Loucy (cell line): ENCODE measurements around the gene ZBTB24.
"Not testable (repeated sequence)": the region's sequence is repeated elsewhere in the genome, so short reads cannot be mapped to it uniquely, and the experiment has no call there.

ENCODE experiments used
- H2AFZ ChIP-seq: fragments of 200-600 bp; sonication (generic); 2 replicates; pipeline ENCODE4 v1.6.0; 2016; ENCODE audit warnings: antibody characterized with exemption, mild to moderate bottlenecking, low read length, moderate library complexity
- H3F3A ChIP-seq: fragments of 200-600 bp; 2 replicates; pipeline ENCODE4 v1.6.0; 2016; ENCODE audit warnings: antibody characterized with exemption, low read depth, mild to moderate bottlenecking
- H3K27me3 ChIP-seq: fragments of 200-600 bp; sonication (generic); 2 replicates; pipeline ENCODE4 v1.6.1; 2014; ENCODE audit warnings: low read length, mild to moderate bottlenecking; ENCODE audit not compliant: insufficient read depth, poor library complexity, severe bottlenecking
- H3K36me3 ChIP-seq: fragments of 200-600 bp; sonication (generic); 2 replicates; pipeline ENCODE4 v1.6.1; 2016; ENCODE audit warnings: low read length; ENCODE audit not compliant: insufficient read depth
- H3K4me1 ChIP-seq: fragments of 200-600 bp; sonication (generic); 2 replicates; pipeline ENCODE4 v1.5.1; 2014; ENCODE audit warnings: low read length, mild to moderate bottlenecking; ENCODE audit not compliant: insufficient read depth, poor library complexity, severe bottlenecking
- H3K4me2 ChIP-seq: fragments of 200-600 bp; sonication (generic); 2 replicates; pipeline ENCODE4 v1.6.0; 2014; ENCODE audit warnings: antibody characterized with exemption, low read length, low read depth, mild to moderate bottlenecking; ENCODE audit not compliant: poor library complexity, severe bottlenecking
- H3K4me3 ChIP-seq: fragments of 200-600 bp; sonication (generic); 2 replicates; pipeline ENCODE4 v1.5.1; 2014; ENCODE audit warnings: low read length, mild to moderate bottlenecking, mixed read lengths; ENCODE audit not compliant: poor library complexity, severe bottlenecking
- H3K79me2 ChIP-seq: fragments of 200-600 bp; sonication (generic); 2 replicates; pipeline ENCODE4 v1.6.1; 2014; ENCODE audit warnings: low read length; ENCODE audit not compliant: insufficient read depth
- H3K9ac ChIP-seq: fragments of 200-600 bp; sonication (generic); 2 replicates; pipeline ENCODE4 v1.6.0; 2014; ENCODE audit warnings: mild to moderate bottlenecking, low read depth, low read length, moderate library complexity; ENCODE audit not compliant: poor library complexity, severe bottlenecking
- H3K9me2 ChIP-seq: fragments of 200-600 bp; sonication (generic); replicated peaks from 2 replicates; pipeline ENCODE4 v1.6.1; 2016; ENCODE audit warnings: low read depth, low read length, mixed read lengths
- H3K9me3 ChIP-seq: fragments of 200-600 bp; sonication (generic); 2 replicates; pipeline ENCODE4 v1.6.1; 2014; ENCODE audit warnings: mild to moderate bottlenecking, antibody characterized with exemption, low read length, low read depth; ENCODE audit not compliant: insufficient read depth
- H4K20me1 ChIP-seq: fragments of 200-600 bp; sonication (generic); 2 replicates; pipeline ENCODE4 v1.6.0; 2014; ENCODE audit warnings: antibody characterized with exemption, low read length, mild to moderate bottlenecking; ENCODE audit not compliant: insufficient read depth, poor library complexity, severe bottlenecking
- CTCF ChIP-seq: fragments of 200-600 bp; sonication (generic); conservative IDR thresholded peaks from 2 replicates; pipeline ENCODE4 v1.5.1; 2014; ENCODE audit warnings: mild to moderate bottlenecking, antibody characterized with exemption, low read length
- EZH2phosphoT487 ChIP-seq: fragments of 200-600 bp; IDR thresholded peaks from 2 replicates; pipeline ENCODE4 v1.6.1; 2018; ENCODE audit warnings: antibody characterized with exemption, mild to moderate bottlenecking, moderate library complexity, borderline replicate concordance

Gene ZBTB24

GRCh38 chr6:109521080-109521479 is 38.1 kb upstream of the ZBTB24 start:
- TF ChIP-seq EZH2phosphoT487 (no peak), CTCF (no peak)
- Histone ChIP-seq H3K4me1 (peaks cover 22% of the 10 kb centered on the region), H3K36me3 (no peaks in the 10 kb centered on the region), H3K9me3 (peaks cover 8% of the 10 kb centered on the region; the same call in 1 of the 2 replicates), H3F3A (peaks cover 4% of the 10 kb centered on the region; the same call in 1 of the 2 replicates), H3K79me2 (no peaks in the 10 kb centered on the region), H3K9me2 (no peaks in the 10 kb centered on the region), H4K20me1 (no peaks in the 10 kb centered on the region), H3K27me3 (no peaks in the 10 kb centered on the region), H3K9ac (no peak overlapping the region), H2AFZ (no peak overlapping the region), H3K4me3 (no peak overlapping the region), H3K4me2 (no peak overlapping the region)

- not testable (repeated sequence) for H3K27me3 ChIP-seq, H3F3A ChIP-seq, H3K36me3 ChIP-seq, H3K9ac ChIP-seq, H3K9me2 ChIP-seq, H3K4me3 ChIP-seq, H3K79me2 ChIP-seq, H2AFZ ChIP-seq, H4K20me1 ChIP-seq, H3K4me2 ChIP-seq, H3K9me3 ChIP-seq
- H3K4me1 ChIP-seq, result peaks cover 35% of the 10 kb centered on the region
Observed at GRCh38 chr6:109519647-109520046, 36.6 kb upstream of the ZBTB24 start.

GRCh38 chr6:109516929-109517328 is 33.9 kb upstream of the ZBTB24 start:
- H3K9ac ChIP-seq, result peak overlapping the region; percentile 60
- H3K79me2 ChIP-seq, result no peaks in the 10 kb centered on the region
- H3K4me3 ChIP-seq, result peak overlapping the region; percentile 47
- H3K4me2 ChIP-seq, result peak overlapping the region; percentile 67
- no peaks in the 10 kb centered on the region for H4K20me1 ChIP-seq
- no peaks in the 10 kb centered on the region for H3K36me3 ChIP-seq
- H3K27me3 ChIP-seq, result no peaks in the 10 kb centered on the region
- H3F3A ChIP-seq, result peaks cover 4% of the 10 kb centered on the region; the same call in 1 of the 2 replicates
- H3K9me2 ChIP-seq, result no peaks in the 10 kb centered on the region
- no peak for TF ChIP-seq CTCF
- TF ChIP-seq EZH2phosphoT487, result no peak
- H2AFZ ChIP-seq, result peak overlapping the region; percentile 48
- no peaks in the 10 kb centered on the region for H3K9me3 ChIP-seq
- H3K4me1 ChIP-seq, result peaks cover 46% of the 10 kb centered on the region

GRCh38 chr6:109515781-109516409 is 32.9 kb upstream of the ZBTB24 start:
- Histone ChIP-seq H3K9me3 (peaks cover under 1% of the 10 kb centered on the region; the same call in 1 of the 2 replicates), H3K9me2 (no peaks in the 10 kb centered on the region), H3K4me2 (peak overlapping the region; percentile 67), H3K4me3 (peak overlapping the region; percentile 47), H3K36me3 (no peaks in the 10 kb centered on the region), H2AFZ (peak overlapping the region; percentile 3; the same call in 1 of the 2 replicates), H3K4me1 (peaks cover 46% of the 10 kb centered on the region), H3K27me3 (no peaks in the 10 kb centered on the region), H3F3A (peaks cover 4% of the 10 kb centered on the region; the same call in 1 of the 2 replicates), H4K20me1 (no peaks in the 10 kb centered on the region), H3K79me2 (no peaks in the 10 kb centered on the region), H3K9ac (peak overlapping the region; percentile 60)
- TF ChIP-seq EZH2phosphoT487 (no peak), CTCF (no peak)
